GM12872 (cell line): ENCODE results near the gene MAGEA8.

Experiments
- CTCF ChIP-seq: IDR thresholded peaks from 3 replicates; pipeline ENCODE4 v1.5.1; 2011; ENCODE audit warnings: low read depth, mild to moderate bottlenecking, low read length, moderate library complexity; ENCODE audit not compliant: insufficient read depth

The MAGEA8 gene

GRCh38 chrX:149848855-149849254 lies 32.1 kb upstream of the MAGEA8 start:
- no peak for TF ChIP-seq CTCF

GRCh38 chrX:149849787-149850186 lies 31.2 kb upstream of the MAGEA8 start:
- TF ChIP-seq CTCF: no peak

GRCh38 chrX:149851864-149852263 lies 29.1 kb upstream of the MAGEA8 start:
- TF ChIP-seq CTCF: no peak

- TF ChIP-seq CTCF: no peak
Measured at GRCh38 chrX:149853925-149854324, 27.1 kb upstream of the MAGEA8 start.

- no peak for TF ChIP-seq CTCF
Measured at GRCh38 chrX:149858592-149858991, 22.4 kb upstream of the MAGEA8 start.

- TF ChIP-seq CTCF: no peak
Measured at GRCh38 chrX:149860445-149860844, 20.5 kb upstream of the MAGEA8 start.

GRCh38 chrX:149865390-149865789 lies 15.6 kb upstream of the MAGEA8 start:
- TF ChIP-seq CTCF: no peak

GRCh38 chrX:149867488-149867887 lies 13.5 kb upstream of the MAGEA8 start:
- TF ChIP-seq CTCF: no peak
